Heart left ventricle (tissue), 16 donors: Measurements from ENCODE around the gene NSMF. TPM values are rescaled to one million over a fixed set of nuclear protein-coding genes. Genes with fewer than 3 reads are reported as not detected.

Source experiments
- ATAC-seq, 4 donors: fragments of 200-7000 bp; cut with Tn5 transposase; one replicate each; pipeline ENCODE4 v1.9.1; 2020 to 2022; ENCODE audit warnings: moderate library complexity in 4 of 4, mild to moderate bottlenecking in 3 of 4, moderate number of reproducible peaks in 1 of 4
- DNase-seq, 5 donors: peaks; one replicate each; pipeline ENCODE4 v3.0.0-alpha.2; 2020
- H3K27ac ChIP-seq, 12 donors: fragments of 200-600 bp; sonication (generic) in 4 of 12; one replicate each; pipeline versions ENCODE4 v1.5.0 to v1.8.0; 2016 to 2022; ENCODE audit warnings: mild to moderate bottlenecking in 2 of 12
- H3K27me3 ChIP-seq, 9 donors: fragments of 200-600 bp; sonication (generic) in 2 of 9; one replicate each; pipeline versions ENCODE4 v1.5.1 to v1.8.0; 2016 to 2022; ENCODE audit warnings: mild to moderate bottlenecking in 3 of 9
- H3K36me3 ChIP-seq, 9 donors: fragments of 200-600 bp; sonication (generic) in 2 of 9; one replicate each; pipeline versions ENCODE4 v1.5.0 to v1.8.0; 2018 to 2022; ENCODE audit warnings: mild to moderate bottlenecking in 2 of 9
- H3K4me1 ChIP-seq, 12 donors: fragments of 200-600 bp; sonication (generic) in 4 of 12; one replicate each; pipeline versions ENCODE4 v1.5.0 to v1.8.0; 2016 to 2022; ENCODE audit warnings: mild to moderate bottlenecking in 3 of 12
- H3K4me3 ChIP-seq, 12 donors: fragments of 200-600 bp; sonication (generic) in 4 of 12; one replicate each; pipeline versions ENCODE4 v1.5.0 to v1.8.0; 2017 to 2022; ENCODE audit warnings: mild to moderate bottlenecking in 9 of 12, moderate library complexity in 4 of 12
- H3K9me3 ChIP-seq, 12 donors: fragments of 200-600 bp; sonication (generic) in 4 of 12; one replicate each; pipeline versions ENCODE4 v1.5.0 to v1.8.0; 2016 to 2022; ENCODE audit warnings: mild to moderate bottlenecking in 1 of 12
- POLR2A ChIP-seq, 2 donors: fragments of 450-650 bp; IDR thresholded peaks; one replicate each; pipeline ENCODE4 v1.6.1; 2017; ENCODE audit warnings: antibody characterized with exemption in 2 of 2, mild to moderate bottlenecking in 2 of 2, moderate library complexity in 2 of 2
- WGBS, 4 donors: extraction: QIAGEN DNeasy Blood & Tissue Kit in 2 of 4; methylation state at CpG; one replicate each; pipeline versions ENCODE4 v1.1.5 to v1.1.7; 2013 to 2018; 5-methylcytosine and 5-hydroxymethylcytosine counted together
- intact Hi-C, 10 donors: fragments of 100-400 bp; cut with DNase I; formaldehyde crosslinking; loops; one replicate each; pipeline versions ENCODE4 v1.11.1 to v1.14.2; 2022
- polyA plus RNA-seq, 2 donors: library from polyadenylated mRNA; stranded (reverse); fragments of 200-250 nt; gene quantifications; one replicate each; pipeline ENCODE4 v1.2.3, GENCODE V29; 2013
- total RNA-seq, 9 donors: library from RNA; depleted of rRNA in 2 of 9; stranded (reverse); fragments of >200 nt in 2 of 9; fragmentation: NEBNext Ultra II Directional in 3 of 9; extraction: Animal tissue kit (Norgen Biotek cat#: 25700) in 3 of 9; gene quantifications; one replicate each; pipeline versions ENCODE4 v1.1.0 to v1.2.4, GENCODE V29; 2016 to 2023
- TF ChIP-seq, protein P1 (sequence below), 12 donors: fragments of 200-600 bp; sonication (generic) in 4 of 12; IDR thresholded peaks; one replicate each; pipeline versions ENCODE4 v1.5.0 to v1.8.0; 2018 to 2022; ENCODE audit warnings: antibody characterized with exemption in 12 of 12, mild to moderate bottlenecking in 5 of 12
- donor health status: ischemic (EF 13 %, LVEDD 7.1; RV severe dilation, severe dysfunction).
- donor health status: healthy with polysubstance abuse.
- donor health status: DM: no; HTN: yes; CAD: no.
- donor health status: DM: no; HTN: no; CAD: no.
- donor health status: ischemic (EF 25% LVEDD 6.9; RV normal size, moderate dysfunction).
- donor health status: ischemic (EF 25% LVEDD 5.7; RV mildly dilated, moderate dysfunction).
- donor health status: healthy.
- donor health status: DM: yes; HTN: yes; CAD: no.
- donor health status: ischemic (EF 35%, LVEDD 5.7; RV mildly dilated, moderate dysfunction).
- donor health status: nonischemic (EF 11% LVEDD 7.7; RV severe dilation, severe dysfunction).
- donor health status: DM: yes; HTN: yes; CAD: no.
- donor health status: PGD.
- donor health status: ischemic (EF 29% LVEDD 5.4; RV normal size, mild dysfunction).
- donor health status: nonischemic (EF 23%, LVEDD 6.1; RV moderate dilation, normal function).

NSMF gene
- total and polyA plus RNA-seq, 11 donors = 7.5 to 22.1 (median 13.4) TPM

DNA sequence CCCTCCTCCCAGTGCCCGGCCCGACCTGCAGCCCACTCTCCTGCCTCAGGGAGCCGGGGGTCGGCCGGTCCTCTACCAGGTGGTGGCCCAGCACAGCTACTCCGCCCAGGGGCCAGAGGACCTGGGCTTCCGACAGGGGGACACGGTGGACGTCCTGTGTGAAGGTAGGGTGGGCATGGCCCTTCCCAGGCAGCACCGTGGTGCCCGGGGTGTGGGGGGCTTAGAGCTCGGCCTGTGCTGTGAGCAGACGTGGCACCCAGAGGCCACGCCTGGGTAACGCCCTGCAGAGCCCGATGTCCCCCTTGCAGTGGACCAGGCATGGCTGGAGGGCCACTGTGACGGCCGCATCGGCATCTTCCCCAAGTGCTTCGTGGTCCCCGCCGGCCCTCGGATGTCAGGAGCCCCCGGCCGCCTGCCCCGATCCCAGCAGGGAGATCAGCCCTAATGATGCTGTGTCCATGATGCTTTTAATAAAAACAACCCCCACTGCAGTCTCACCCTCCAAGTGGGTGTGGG lies 25.2 kb downstream of the NSMF start:
- no peak for TF ChIP-seq POLR2A (IDR thresholded peaks at IDR 0.05)
- TF ChIP-seq, protein P1, sequence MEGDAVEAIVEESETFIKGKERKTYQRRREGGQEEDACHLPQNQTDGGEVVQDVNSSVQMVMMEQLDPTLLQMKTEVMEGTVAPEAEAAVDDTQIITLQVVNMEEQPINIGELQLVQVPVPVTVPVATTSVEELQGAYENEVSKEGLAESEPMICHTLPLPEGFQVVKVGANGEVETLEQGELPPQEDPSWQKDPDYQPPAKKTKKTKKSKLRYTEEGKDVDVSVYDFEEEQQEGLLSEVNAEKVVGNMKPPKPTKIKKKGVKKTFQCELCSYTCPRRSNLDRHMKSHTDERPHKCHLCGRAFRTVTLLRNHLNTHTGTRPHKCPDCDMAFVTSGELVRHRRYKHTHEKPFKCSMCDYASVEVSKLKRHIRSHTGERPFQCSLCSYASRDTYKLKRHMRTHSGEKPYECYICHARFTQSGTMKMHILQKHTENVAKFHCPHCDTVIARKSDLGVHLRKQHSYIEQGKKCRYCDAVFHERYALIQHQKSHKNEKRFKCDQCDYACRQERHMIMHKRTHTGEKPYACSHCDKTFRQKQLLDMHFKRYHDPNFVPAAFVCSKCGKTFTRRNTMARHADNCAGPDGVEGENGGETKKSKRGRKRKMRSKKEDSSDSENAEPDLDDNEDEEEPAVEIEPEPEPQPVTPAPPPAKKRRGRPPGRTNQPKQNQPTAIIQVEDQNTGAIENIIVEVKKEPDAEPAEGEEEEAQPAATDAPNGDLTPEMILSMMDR (IDR thresholded peaks at IDR 0.05) = no peak
- DNase-seq = peak in 3 of 5 donors; percentile 17 to 47 (median 23)
- Histone ChIP-seq H3K27me3 (peaks cover 0 to 9% (median 0%) of the 10 kb centered on the region in 9 donors), H3K9me3 (no peaks in the 10 kb centered on the region), H3K36me3 (no peaks in the 10 kb centered on the region), H3K27ac (no peak overlapping the region), H3K4me3 (no peak overlapping the region), H3K4me1 (peaks cover 0 to under 1% (median 0%) of the 10 kb centered on the region in 12 donors)
- intact Hi-C loops = no loop called here
- no peak for ATAC-seq
- WGBS, 4 donors = 88 to 96% (median 89%) methylated on average over 9 to 26 of the region's 26 CpGs

DNA sequence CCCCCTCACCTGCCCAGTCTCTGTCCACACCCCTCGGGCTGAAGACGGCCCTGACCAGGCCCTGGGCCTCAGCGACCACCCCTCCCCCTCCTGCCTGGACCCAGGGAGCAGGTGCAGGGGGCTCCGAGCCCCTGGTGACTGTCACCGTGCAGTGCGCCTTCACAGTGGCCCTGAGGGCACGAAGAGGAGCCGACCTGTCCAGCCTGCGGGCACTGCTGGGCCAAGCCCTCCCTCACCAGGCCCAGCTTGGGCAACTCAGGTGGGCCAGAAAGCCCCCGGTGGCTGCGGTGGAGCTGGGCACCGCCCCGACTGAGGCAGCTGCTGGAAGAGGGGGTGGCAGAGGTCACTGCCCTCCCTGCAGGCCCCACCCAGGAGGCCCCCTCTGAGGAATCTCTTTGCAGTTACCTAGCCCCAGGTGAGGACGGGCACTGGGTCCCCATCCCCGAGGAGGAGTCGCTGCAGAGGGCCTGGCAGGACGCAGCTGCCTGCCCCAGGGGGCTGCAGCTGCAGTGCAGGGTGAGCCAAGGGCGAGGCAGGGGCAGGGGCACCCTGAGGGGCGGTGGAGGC lies 25.7 kb downstream of the NSMF start:
- no peaks in the 10 kb centered on the region for H3K9me3 ChIP-seq
- TF ChIP-seq, protein P1 (IDR thresholded peaks at IDR 0.05) = no peak
- TF ChIP-seq POLR2A (IDR thresholded peaks at IDR 0.05) = no peak
- no peaks in the 10 kb centered on the region for H3K4me1 ChIP-seq
- no peak overlapping the region for H3K27ac ChIP-seq
- peak in 3 of 5 donors; percentile 18 to 61 (median 28) for DNase-seq
- H3K4me3 ChIP-seq = no peak overlapping the region
- ATAC-seq = no peak
- peaks cover 0 to 9% (median 0%) of the 10 kb centered on the region in 9 donors for H3K27me3 ChIP-seq
- intact Hi-C loops = no loop called here
- no peaks in the 10 kb centered on the region for H3K36me3 ChIP-seq
- WGBS, 4 donors = 87 to 93% (median 90%) methylated on average over 10 to 19 of the region's 19 CpGs

DNA sequence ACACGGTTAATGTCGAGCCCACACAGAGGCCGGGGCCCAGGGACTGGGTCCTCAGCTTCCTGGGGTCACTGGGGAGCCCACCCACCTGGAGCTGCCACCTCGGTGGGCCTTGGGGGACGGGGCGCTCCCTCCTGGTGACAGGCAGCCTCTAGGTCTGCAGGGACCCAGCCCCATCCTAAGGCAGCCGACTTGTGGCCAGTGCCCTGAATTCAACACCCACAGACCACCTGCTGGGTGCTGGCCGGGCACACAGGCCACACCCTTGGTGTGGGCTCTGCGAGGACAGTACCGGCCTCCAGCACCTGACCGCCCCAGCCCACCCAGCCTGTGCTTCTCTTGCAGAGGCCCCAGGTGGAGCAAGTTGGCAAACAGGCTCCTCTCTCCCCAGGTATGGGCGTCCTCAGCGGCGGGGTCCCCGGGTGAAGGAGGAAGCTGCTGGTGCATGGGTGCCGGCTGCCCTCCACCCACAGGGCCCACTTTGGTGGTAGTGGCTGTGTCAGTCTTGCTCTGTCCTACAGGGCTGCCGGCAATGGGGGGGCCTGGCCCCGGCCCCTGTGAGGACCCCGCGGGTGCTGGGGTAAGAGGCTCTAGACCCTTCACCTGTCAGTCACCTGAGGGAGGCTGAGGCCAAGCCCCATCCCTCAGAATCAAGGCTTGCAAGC lies 26.3 kb downstream of the NSMF start:
- no peak for ATAC-seq
- DNase-seq = peak in 3 of 5 donors; percentile 17 to 57 (median 22)

DNA sequence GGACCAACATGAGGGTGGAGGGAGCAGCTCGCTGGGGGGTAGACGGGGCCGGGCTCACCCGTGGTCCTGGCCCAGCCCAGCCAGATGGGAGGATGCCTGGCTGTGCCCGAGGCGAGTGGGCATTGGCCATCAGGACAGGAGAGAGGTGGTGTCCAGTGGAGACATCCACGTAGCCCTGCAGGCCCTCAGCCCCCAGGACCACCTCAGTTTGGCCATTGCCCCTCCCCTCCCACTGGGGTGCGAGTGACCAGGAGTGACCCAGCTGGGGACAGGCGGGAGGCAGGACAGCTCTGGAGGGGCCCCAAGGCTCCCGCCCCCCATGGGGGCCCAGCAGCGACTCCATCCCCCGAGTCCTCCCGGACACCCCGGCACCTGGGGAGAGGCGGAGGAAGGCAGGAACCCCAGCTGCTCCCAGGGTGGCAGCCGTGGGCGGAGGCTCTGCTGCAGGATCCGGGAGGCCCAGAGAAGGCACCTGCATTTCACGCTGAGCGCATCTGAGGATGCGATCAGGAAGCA lies 27.7 kb downstream of the NSMF start:
- no peaks in the 10 kb centered on the region for H3K4me1 ChIP-seq

More for the DNA sequence above, 26.3 kb downstream of the NSMF start:
- Histone ChIP-seq H3K27me3 (peaks cover 0 to 9% (median 0%) of the 10 kb centered on the region in 9 donors), H3K9me3 (no peaks in the 10 kb centered on the region), H3K27ac (no peak overlapping the region), H3K36me3 (no peaks in the 10 kb centered on the region), H3K4me1 (no peaks in the 10 kb centered on the region), H3K4me3 (no peak overlapping the region)
- intact Hi-C loops = no loop called here
- 91 to 98% (median 94%) methylated on average over 8 to 20 of the region's 20 CpGs for WGBS, 4 donors
- TF ChIP-seq, protein P1 (IDR thresholded peaks at IDR 0.05) = no peak

More for the DNA sequence above, 27.7 kb downstream of the NSMF start:
- H3K9me3 ChIP-seq = no peaks in the 10 kb centered on the region
- DNase-seq (peak in 2 of 5 donors; percentile 17 to 65), ATAC-seq (no peak)
- 84 to 97% (median 86%) methylated on average over 5 to 21 of the region's 21 CpGs for WGBS, 4 donors
- intact Hi-C loops = no loop called here
- H3K4me3 ChIP-seq = no peak overlapping the region
- no peaks in the 10 kb centered on the region for H3K36me3 ChIP-seq
- H3K27me3 ChIP-seq = peaks cover 0 to under 1% (median 0%) of the 10 kb centered on the region in 9 donors
- no peak for TF ChIP-seq POLR2A (IDR thresholded peaks at IDR 0.05)
- TF ChIP-seq, protein P1 (IDR thresholded peaks at IDR 0.05) = no peak
- no peak overlapping the region for H3K27ac ChIP-seq
